Measurements from ENCODE around the gene ZNF157.

ZNF157 gene

DNA sequence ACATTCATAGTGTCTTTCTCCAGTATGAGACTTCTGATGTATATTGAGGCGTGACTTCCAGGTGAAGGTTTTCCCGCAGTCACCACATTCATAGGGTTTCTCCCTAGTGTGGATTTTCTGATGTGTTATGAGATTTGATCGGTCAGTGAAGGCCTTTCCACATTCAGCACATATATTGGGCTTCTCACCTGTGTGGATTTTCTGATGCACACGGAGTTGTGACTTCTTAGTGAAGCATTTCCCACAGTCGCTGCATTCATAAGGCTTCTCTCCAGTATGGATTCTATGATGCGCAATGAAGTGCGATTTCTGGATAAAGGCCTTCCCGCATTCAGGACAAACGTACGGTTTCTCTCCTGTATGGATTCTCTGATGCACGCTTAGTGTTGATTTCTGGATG, 77.2 kb downstream of the ZNF157 start:
- no peak for DNase-seq

DNA sequence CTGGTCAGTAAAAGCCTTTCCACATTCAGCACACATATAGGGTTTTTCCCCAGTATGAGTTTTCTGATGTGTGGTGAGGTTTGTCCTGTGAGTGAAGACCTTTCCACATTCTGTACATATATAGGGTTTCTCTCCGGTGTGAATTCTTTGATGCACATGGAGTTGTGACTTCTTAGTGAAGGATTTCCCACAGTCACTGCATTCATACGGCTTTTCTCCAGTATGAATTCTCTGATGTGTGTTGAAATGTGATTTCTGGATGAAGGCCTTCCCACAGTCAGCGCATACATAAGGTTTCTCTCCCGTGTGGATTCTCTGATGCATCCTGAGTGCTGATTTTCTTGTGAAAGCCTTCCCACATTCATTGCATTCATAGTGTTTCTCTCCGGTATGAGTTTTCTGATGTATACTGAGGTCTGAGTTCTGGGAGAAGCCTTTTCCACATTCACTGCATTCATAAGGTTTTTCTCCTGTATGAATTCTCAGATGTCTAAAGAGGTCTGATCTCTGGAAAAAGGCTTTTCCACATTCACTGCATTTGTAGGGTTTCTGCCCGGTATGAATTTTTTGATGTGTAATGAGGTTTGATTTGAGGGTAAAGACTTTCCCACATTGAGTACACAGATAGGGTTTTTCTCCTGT, 77.9 kb downstream of the ZNF157 start:
- no peak for DNase-seq

DNA sequence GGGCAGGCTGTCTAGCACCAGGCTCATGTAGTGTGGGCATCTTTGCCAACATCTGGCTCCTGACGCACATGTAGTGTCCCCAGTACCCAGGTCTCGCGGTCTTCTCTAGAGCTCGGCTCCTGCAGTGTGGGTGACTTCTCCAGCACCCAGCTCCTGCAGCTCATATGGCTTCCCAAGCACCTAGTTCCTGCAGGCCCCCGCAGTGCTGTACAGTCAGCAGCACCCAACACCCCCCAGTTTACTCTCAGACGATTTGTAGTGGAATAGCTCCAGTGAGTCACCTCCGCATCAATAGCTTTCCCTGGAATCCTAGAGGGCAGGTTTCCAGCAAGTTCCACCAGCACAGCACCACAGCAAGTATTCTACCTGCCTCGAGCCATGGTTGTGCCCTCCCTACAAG, 81.7 kb downstream of the ZNF157 start:
- DNase-seq: no peak

DNA sequence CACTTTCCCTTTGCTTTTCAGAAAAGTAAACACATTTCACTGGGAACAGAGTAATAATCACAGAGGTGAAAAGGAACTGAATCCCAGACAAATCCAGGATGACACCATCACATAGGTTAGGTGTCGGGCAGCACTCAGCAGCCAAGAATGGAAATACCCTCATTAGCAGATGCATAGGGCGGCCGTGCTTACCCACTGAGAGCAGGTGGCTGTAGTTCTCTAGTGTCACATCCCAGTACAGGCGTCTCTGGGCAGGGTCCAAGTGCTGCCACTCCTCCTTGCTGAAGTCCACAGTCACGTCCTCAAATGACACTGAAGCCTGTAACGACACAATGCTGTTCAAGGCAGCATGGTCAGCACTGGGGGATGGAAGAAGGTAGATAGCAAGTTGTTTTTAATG, 85.7 kb downstream of the ZNF157 start:
- DNase-seq: no peak

DNA sequence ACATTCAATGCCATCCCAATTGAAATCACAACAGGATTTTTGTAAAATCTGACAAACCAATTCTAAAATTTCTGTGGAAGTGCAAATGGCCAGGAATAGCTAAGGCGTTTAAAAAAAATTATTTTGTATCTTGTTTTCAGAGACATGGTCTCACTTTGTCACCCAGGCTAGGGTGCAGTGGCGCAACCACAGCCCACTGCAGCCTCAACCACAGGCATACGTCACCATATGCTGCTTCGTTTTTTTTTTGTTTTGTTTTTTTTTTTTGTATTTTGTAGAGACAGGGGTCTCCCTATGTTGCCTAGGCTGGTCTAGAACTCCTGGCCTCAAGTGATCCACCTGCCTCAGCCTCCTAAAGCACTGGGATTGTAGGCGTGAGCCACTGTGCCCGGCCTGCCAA, 88.2 kb downstream of the ZNF157 start:
- no peak for DNase-seq

DNA sequence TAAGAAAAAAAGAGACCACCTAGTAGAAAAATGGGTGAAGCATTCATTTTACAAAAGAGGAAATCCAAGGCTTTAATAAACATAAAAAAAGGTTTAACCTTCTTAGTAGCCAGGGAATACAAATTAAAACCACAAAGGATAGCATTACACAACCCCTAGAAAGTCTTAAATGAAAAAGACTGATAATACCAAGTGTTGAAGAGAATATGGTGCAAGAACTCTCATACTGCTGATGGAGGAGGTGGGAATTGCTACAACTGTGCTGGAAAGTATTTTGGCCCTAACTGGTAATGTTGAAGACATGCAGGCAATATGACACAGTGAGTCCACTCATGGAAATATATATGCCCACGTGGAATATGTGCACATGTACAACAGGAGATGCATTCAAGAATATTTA, 90.2 kb downstream of the ZNF157 start:
- no peak for DNase-seq

Data from NCI-H146 (cell line).